SK-N-SH (cell line): ENCODE measurements around the gene SP1. TPM values are rescaled to one million over a fixed set of nuclear protein-coding genes. Genes with fewer than 3 reads are reported as not detected.
A peak's percentile ranks its signal among the peaks of the same experiment; 100 is the strongest.

Experiments used
- CTCF ChIA-PET: fragments of 300-600, 350-600 bp; formaldehyde crosslinking; extraction: SDS; loops from one replicate; lab custom pipeline; 2021; lab: Yijun Ruan, JAX
- POLR2A ChIA-PET: fragments of 350-600 bp; sonication (Branson Sonifier 250); formaldehyde crosslinking; extraction: SDS; loops from one replicate; lab custom pipeline; 2020; ENCODE audit warnings: antibody characterized with exemption, inconsistent platforms; lab: Yijun Ruan, JAX
- DNase-seq: peaks from one replicate; pipeline ENCODE4 v3.0.0; 2012
- H2AFZ ChIP-seq: fragments of 200-600 bp; sonication (generic); 2 replicates; pipeline ENCODE4 v1.8.1; 2016; ENCODE audit warnings: antibody characterized with exemption, mild to moderate bottlenecking, low read depth
- H3F3A ChIP-seq: fragments of 200-600 bp; sonication (generic); replicated peaks from 2 replicates; pipeline ENCODE3; 2016; ENCODE audit warnings: antibody characterized with exemption, mild to moderate bottlenecking; ENCODE audit not compliant: insufficient read depth
- H3K27ac ChIP-seq, 2 experiments: fragments of 200-500 bp in 1 of 2; fragments of 200-600 bp in 1 of 2; sonication (Bioruptor generic) in 1 of 2; sonication (generic), shearing (Covaris generic) in 1 of 2; 2 replicates each; pipeline versions ENCODE4 v1.5.1 to v1.6.1; 2014 to 2016; ENCODE audit warnings: low read depth in 2 of 2, inconsistent platforms in 1 of 2, low read length in 1 of 2, mild to moderate bottlenecking in 1 of 2, mixed read lengths in 1 of 2
- H3K27me3 ChIP-seq: fragments of 200-600 bp; sonication (generic), shearing (Covaris generic); 2 replicates; pipeline ENCODE4 v1.6.1; 2016; ENCODE audit warnings: mixed run types; ENCODE audit not compliant: insufficient read depth
- H3K36me3 ChIP-seq, 2 experiments: fragments of 200-500 bp in 1 of 2; fragments of 200-600 bp in 1 of 2; sonication (Bioruptor generic) in 1 of 2; sonication (generic) in 1 of 2; replicated peaks in 1 of 2; 2 replicates each; pipeline versions ENCODE3 to v1.5.1; 2014 to 2016; ENCODE audit warnings: low read length in 1 of 2, mild to moderate bottlenecking in 1 of 2; ENCODE audit not compliant: insufficient read depth in 2 of 2, control insufficient read depth in 1 of 2
- H3K4me1 ChIP-seq, 2 experiments: fragments of 200-500 bp in 1 of 2; fragments of 200-600 bp in 1 of 2; sonication (Bioruptor generic) in 1 of 2; sonication (generic), shearing (Covaris generic) in 1 of 2; 2 replicates each; pipeline versions ENCODE4 v1.5.1 to v1.6.1; 2014 to 2016; ENCODE audit warnings: low read depth in 1 of 2, low read length in 1 of 2, mixed run types in 1 of 2; ENCODE audit not compliant: insufficient read depth in 2 of 2, control insufficient read depth in 1 of 2
- H3K4me2 ChIP-seq: fragments of 200-600 bp; sonication (generic), shearing (Covaris generic); 2 replicates; pipeline ENCODE4 v1.6.1; 2017; ENCODE audit warnings: mixed run types
- H3K4me3 ChIP-seq, 2 experiments: fragments of 200-500 bp in 1 of 2; fragments of 200-600 bp in 1 of 2; sonication (Bioruptor generic) in 1 of 2; sonication (generic), shearing (Covaris generic) in 1 of 2; 2 replicates each; pipeline versions ENCODE4 v1.5.1 to v1.8.1; 2014 to 2016; ENCODE audit warnings: low read depth in 2 of 2, inconsistent platforms in 1 of 2, low read length in 1 of 2, mild to moderate bottlenecking in 1 of 2, mixed read lengths in 1 of 2, moderate library complexity in 1 of 2
- H3K79me2 ChIP-seq: fragments of 200-600 bp; sonication (generic); 2 replicates; pipeline ENCODE4 v1.8.1; 2017; ENCODE audit warnings: mild to moderate bottlenecking; ENCODE audit not compliant: insufficient read depth
- H3K9ac ChIP-seq: fragments of 200-600 bp; sonication (generic); 2 replicates; pipeline ENCODE4 v1.6.1; 2017; ENCODE audit warnings: mixed run types
- H3K9me2 ChIP-seq: fragments of 200-600 bp; sonication (generic); 2 replicates; pipeline ENCODE4 v1.6.1; 2017; ENCODE audit warnings: mixed run types
- H3K9me3 ChIP-seq: fragments of 200-600 bp; sonication (generic); 2 replicates; pipeline ENCODE4 v1.6.1; 2017; ENCODE audit warnings: mixed run types, mild to moderate bottlenecking, moderate library complexity
- H4K20me1 ChIP-seq: fragments of 200-600 bp; sonication (generic); 2 replicates; pipeline ENCODE4 v1.6.1; 2017; ENCODE audit warnings: mild to moderate bottlenecking, mixed run types; ENCODE audit not compliant: insufficient read depth
- ELF1 ChIP-seq: IDR thresholded peaks from 2 replicates; pipeline ENCODE4 v1.4.0; 2012
- EZH2phosphoT487 ChIP-seq: fragments of 200-600 bp; sonication (generic); IDR thresholded peaks from 2 replicates; pipeline ENCODE4 v1.6.1; 2017; ENCODE audit warnings: low read depth, mixed run types, mild to moderate bottlenecking, antibody characterized with exemption, moderate library complexity, borderline replicate concordance
- FOXM1 ChIP-seq: IDR thresholded peaks from 2 replicates; pipeline ENCODE4 v1.4.0; 2012; ENCODE audit warnings: low read depth, mild to moderate bottlenecking
- GATA2 ChIP-seq: sonication (generic); formaldehyde crosslinking; IDR thresholded peaks from 2 replicates; pipeline ENCODE4 v1.5.0; 2020; ENCODE audit warnings: mild to moderate bottlenecking, missing genetic modification reagents
- MXI1 ChIP-seq: IDR thresholded peaks from 2 replicates; pipeline ENCODE4 v1.6.1; 2012; ENCODE audit warnings: mild to moderate bottlenecking, low read depth, low read length, improper control_type of control experiment
- NRF1 ChIP-seq: IDR thresholded peaks from 2 replicates; pipeline ENCODE4 v1.6.1; 2012; ENCODE audit warnings: low read depth, mild to moderate bottlenecking, low read length
- PBX3 ChIP-seq: IDR thresholded peaks from 2 replicates; pipeline ENCODE4; 2012
- POLR2AphosphoS5 ChIP-seq: IDR thresholded peaks from 2 replicates; pipeline ENCODE4 v1.6.1; 2012; ENCODE audit warnings: low read depth, low read length
- REST ChIP-seq: IDR thresholded peaks from 2 replicates; pipeline ENCODE4 v1.6.1; 2012; ENCODE audit warnings: mild to moderate bottlenecking, low read depth, low read length, moderate library complexity
- SIN3A ChIP-seq: IDR thresholded peaks from 2 replicates; pipeline ENCODE4 v1.6.1; 2012; ENCODE audit warnings: low read depth, mild to moderate bottlenecking, low read length, moderate library complexity, borderline replicate concordance
- SMC3 ChIP-seq: IDR thresholded peaks from 2 replicates; pipeline ENCODE4 v1.6.1; 2012; ENCODE audit warnings: low read depth, low read length, improper control_type of control experiment
- TAF1 ChIP-seq: IDR thresholded peaks from 2 replicates; pipeline ENCODE4 v1.6.1; 2012; ENCODE audit warnings: low read depth, mild to moderate bottlenecking, low read length, moderate library complexity, borderline replicate concordance
- TCF12 ChIP-seq: IDR thresholded peaks from 2 replicates; pipeline ENCODE4 v1.4.0; 2012
- USF1 ChIP-seq: IDR thresholded peaks from 2 replicates; pipeline ENCODE4 v1.4.0; 2012; ENCODE audit warnings: low read depth, borderline replicate concordance
- WGBS: methylation state at CpG from one replicate; pipeline ENCODE4 v1.1.6; 2017; ENCODE audit warnings: low lambda C conversion rate; 5-methylcytosine and 5-hydroxymethylcytosine counted together
- polyA plus RNA-seq, 3 experiments: library from polyadenylated mRNA; depleted of rRNA; stranded (reverse); fragments of >200 nt; gene quantifications; 2 replicates each; pipeline ENCODE4 v1.2.3, GENCODE V29; 2012
- TF ChIP-seq, protein P1 (sequence below): fragments of 150-350 bp; IDR thresholded peaks from 2 replicates; pipeline ENCODE4 v1.6.1; 2016; ENCODE audit warnings: mild to moderate bottlenecking, low read depth, low read length
- TF ChIP-seq, protein P2 (sequence below): IDR thresholded peaks from 2 replicates; pipeline ENCODE4 v1.4.0; 2012; ENCODE audit warnings: low read depth
- TF ChIP-seq, protein P3 (sequence below): fragments of 200-600 bp; sonication (generic); IDR thresholded peaks from 2 replicates; pipeline ENCODE4 v1.6.1; 2017; ENCODE audit warnings: antibody characterized with exemption, mild to moderate bottlenecking, moderate library complexity

SP1 gene
- polyA plus RNA-seq, 1 of the 3 experiments (the other 2 are of a cell fraction): 12.9 TPM

DNA sequence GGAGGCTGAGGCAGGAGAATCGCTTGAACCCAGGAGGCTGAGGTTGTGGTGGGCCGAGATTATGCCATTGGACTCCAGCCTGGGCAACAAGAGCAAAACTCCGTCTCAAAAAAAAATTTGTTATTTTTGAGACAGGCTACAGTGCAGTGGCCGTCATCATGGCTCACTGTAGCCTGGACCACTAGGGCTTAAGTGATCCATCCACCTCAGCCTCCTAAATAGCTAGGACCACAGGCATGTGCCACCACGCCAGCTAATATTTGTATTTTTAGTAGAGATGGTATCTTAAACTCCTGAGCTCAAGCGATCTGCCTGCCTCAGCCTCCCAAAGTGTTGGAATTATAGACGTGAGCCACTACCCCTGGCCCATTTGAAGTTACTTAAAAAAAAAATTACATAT is 71.0 kb downstream of the SP1 start:
- TF ChIP-seq FOXM1 (no peak), NRF1 (no peak)
- TF ChIP-seq, protein P1, sequence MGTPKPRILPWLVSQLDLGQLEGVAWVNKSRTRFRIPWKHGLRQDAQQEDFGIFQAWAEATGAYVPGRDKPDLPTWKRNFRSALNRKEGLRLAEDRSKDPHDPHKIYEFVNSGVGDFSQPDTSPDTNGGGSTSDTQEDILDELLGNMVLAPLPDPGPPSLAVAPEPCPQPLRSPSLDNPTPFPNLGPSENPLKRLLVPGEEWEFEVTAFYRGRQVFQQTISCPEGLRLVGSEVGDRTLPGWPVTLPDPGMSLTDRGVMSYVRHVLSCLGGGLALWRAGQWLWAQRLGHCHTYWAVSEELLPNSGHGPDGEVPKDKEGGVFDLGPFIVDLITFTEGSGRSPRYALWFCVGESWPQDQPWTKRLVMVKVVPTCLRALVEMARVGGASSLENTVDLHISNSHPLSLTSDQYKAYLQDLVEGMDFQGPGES: no peak
- no peak for DNase-seq
- Histone ChIP-seq H3F3A (peaks cover 6% of the 10 kb centered on the region), H3K36me3 (peaks cover 25 to 31% of the 10 kb centered on the region in 2 experiments), H3K4me3 (no peak overlapping the region), H3K9ac (no peak overlapping the region), H3K9me2 (no peaks in the 10 kb centered on the region), H2AFZ (no peak overlapping the region), H4K20me1 (peaks cover 35% of the 10 kb centered on the region), H3K79me2 (peaks cover 38% of the 10 kb centered on the region), H3K4me1 (peaks cover 10 to 13% of the 10 kb centered on the region in 2 experiments; a peak in 3 of 4 replicates), H3K9me3 (no peaks in the 10 kb centered on the region), H3K27ac (no peak overlapping the region), H3K4me2 (no peak overlapping the region), H3K27me3 (no peaks in the 10 kb centered on the region)
- 91% methylated on average over 7 of the region's 7 CpGs for WGBS
- ChIA-PET CTCF (interaction anchor here (0.6 to 2.0 kb wide), 13 partner anchors 10 to 149 kb away, joined by 3 to 13 read pairs (median 6); partner anchors contain the start of genes AAAS, MAP3K12 and PRR13), POLR2A (interaction anchor here (0.5 to 1.5 kb wide), 4 partner anchors 50 to 106 kb away, joined by 3 to 5 read pairs (median 4); partner anchors contain the start of gene TARBP2)

DNA sequence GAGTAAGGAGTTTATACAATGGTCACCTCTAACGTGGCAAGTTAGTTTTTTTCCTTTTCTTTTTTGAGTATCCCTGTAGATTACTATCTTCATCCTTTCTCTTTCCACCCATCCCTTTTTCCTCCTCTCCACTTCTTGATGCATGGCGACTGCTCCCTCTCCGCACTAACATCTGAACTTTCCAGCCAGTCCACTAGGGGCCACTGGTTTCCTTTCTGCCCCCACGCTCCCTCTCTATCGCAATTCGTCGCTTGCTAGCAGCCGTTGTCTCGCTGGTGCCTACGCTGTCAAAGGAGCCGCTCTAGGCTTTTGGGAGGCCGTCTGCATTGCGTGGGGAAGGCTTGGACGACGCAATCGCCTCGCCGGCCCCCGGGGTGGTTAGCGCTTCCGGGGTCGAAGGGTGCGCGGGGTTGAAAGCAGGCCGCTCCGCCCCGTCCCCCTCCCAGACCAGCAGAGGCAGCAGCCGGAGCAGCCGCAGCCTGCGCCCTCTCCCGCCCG is 71.7 kb downstream of the SP1 start, which contains the start of gene PCBP2:
TSS of gene PCBP2 (plus strand) at position 442 of the 498 bp plus-strand sequence. CDS start 2,699 bp downstream, outside the sequence.
- Histone ChIP-seq H2AFZ (peak within 1 kb of the TSS; percentile 80), H4K20me1 (peaks cover 42% of the 10 kb centered on the region), H3K79me2 (peaks cover 45% of the 10 kb centered on the region), H3K27me3 (no peaks in the 10 kb centered on the region), H3K4me2 (peak within 1 kb of the TSS; percentile 88), H3K27ac (peak within 1 kb of the TSS; percentile 95 to 96), H3K4me3 (peak within 1 kb of the TSS; percentile 68 to 83), H3K36me3 (peaks cover 33 to 38% of the 10 kb centered on the region in 2 experiments), H3F3A (peaks cover 14% of the 10 kb centered on the region), H3K9ac (peak within 1 kb of the TSS; percentile 99), H3K9me2 (no peaks in the 10 kb centered on the region), H3K9me3 (no peaks in the 10 kb centered on the region), H3K4me1 (peaks cover 10 to 13% of the 10 kb centered on the region in 2 experiments; a peak in 3 of 4 replicates)
- ChIA-PET POLR2A (interaction anchor here (1.0 to 1.5 kb wide), 2 partner anchors 49 to 107 kb away, joined by 3 to 5 read pairs; partner anchors contain the start of gene TARBP2), CTCF (interaction anchor here (0.6 to 2.0 kb wide), 13 partner anchors 11 to 751 kb away, joined by 3 to 13 read pairs (median 6); partner anchors contain the start of genes AAAS, MAP3K12 and PRR13)
- DNase-seq: peak; percentile 96
- 0% methylated on average over 15 of the region's 32 CpGs for WGBS
- TF ChIP-seq SMC3: no peak
- TF ChIP-seq NRF1: peak; percentile 58
- TF ChIP-seq REST: no peak
- no peak for TF ChIP-seq EZH2phosphoT487
- peak; percentile 49; the same call in 1 of the 2 replicates for TF ChIP-seq MXI1
- peak; percentile 86; the same call in 1 of the 2 replicates for TF ChIP-seq TAF1
- TF ChIP-seq PBX3: peak; percentile 44; the same call in 1 of the 2 replicates
- TF ChIP-seq TCF12: peak; percentile 58; the same call in 1 of the 2 replicates
- TF ChIP-seq USF1: no peak; the same call in 1 of the 2 replicates
- TF ChIP-seq SIN3A: peak; percentile 93; the same call in 1 of the 2 replicates
- peak; percentile 81 for TF ChIP-seq ELF1
- TF ChIP-seq, protein P2, sequence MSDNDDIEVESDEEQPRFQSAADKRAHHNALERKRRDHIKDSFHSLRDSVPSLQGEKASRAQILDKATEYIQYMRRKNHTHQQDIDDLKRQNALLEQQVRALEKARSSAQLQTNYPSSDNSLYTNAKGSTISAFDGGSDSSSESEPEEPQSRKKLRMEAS: peak; percentile 83
- TF ChIP-seq GATA2: peak; percentile 71
- peak; percentile 74 for TF ChIP-seq POLR2AphosphoS5
- TF ChIP-seq, protein P3, sequence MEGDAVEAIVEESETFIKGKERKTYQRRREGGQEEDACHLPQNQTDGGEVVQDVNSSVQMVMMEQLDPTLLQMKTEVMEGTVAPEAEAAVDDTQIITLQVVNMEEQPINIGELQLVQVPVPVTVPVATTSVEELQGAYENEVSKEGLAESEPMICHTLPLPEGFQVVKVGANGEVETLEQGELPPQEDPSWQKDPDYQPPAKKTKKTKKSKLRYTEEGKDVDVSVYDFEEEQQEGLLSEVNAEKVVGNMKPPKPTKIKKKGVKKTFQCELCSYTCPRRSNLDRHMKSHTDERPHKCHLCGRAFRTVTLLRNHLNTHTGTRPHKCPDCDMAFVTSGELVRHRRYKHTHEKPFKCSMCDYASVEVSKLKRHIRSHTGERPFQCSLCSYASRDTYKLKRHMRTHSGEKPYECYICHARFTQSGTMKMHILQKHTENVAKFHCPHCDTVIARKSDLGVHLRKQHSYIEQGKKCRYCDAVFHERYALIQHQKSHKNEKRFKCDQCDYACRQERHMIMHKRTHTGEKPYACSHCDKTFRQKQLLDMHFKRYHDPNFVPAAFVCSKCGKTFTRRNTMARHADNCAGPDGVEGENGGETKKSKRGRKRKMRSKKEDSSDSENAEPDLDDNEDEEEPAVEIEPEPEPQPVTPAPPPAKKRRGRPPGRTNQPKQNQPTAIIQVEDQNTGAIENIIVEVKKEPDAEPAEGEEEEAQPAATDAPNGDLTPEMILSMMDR: peak; percentile 85
